Naive thymus-derived CD8-positive, alpha-beta T cell (primary cell): Measurements from ENCODE around the gene GPR142. TPM values are rescaled to one million over a fixed set of nuclear protein-coding genes. Genes with fewer than 3 reads are reported as not detected.

Experiments
- ATAC-seq, 2 donors: fragments of 150-1000 bp; cut with Tn5 transposase in 1 of 2; sonication (Bioruptor Pico), chemical (Tn5 transposase) in 1 of 2; 1 replicate in 1 of 2; 2 replicates in 1 of 2; pipeline ENCODE4 v1.10.0; 2021; ENCODE audit warnings: mild to moderate bottlenecking in 2 of 2, moderate library complexity in 2 of 2
- POLR2A ChIA-PET: fragments of 350-600 bp; sonication (Branson Sonifier 250); formaldehyde crosslinking; loops from one replicate; lab custom pipeline; 2021; ENCODE audit warnings: antibody characterized with exemption; lab: Charles Lee
- DNase-seq, 10 donors: peaks; one replicate each; pipeline versions ENCODE4 v3.0.0 to v3.0.0-alpha.2; 2020 to 2022
- H3K27ac Mint-ChIP-seq, 10 donors: one replicate each; pipeline ENCODE4 v1.8.0; 2020 to 2022; ENCODE audit warnings: mild to moderate bottlenecking in 10 of 10, mixed read lengths in 10 of 10, moderate library complexity in 4 of 10, inconsistent platforms in 1 of 10
- H3K27me3 Mint-ChIP-seq, 5 donors: one replicate each; pipeline ENCODE4 v1.8.0; 2021 to 2022; ENCODE audit warnings: mixed read lengths in 5 of 5
- H3K36me3 Mint-ChIP-seq, 3 donors: one replicate each; pipeline ENCODE4 v1.8.0; 2020 to 2022; ENCODE audit warnings: mixed read lengths in 3 of 3, mild to moderate bottlenecking in 2 of 3, inconsistent platforms in 1 of 3
- H3K4me1 Mint-ChIP-seq, 4 donors: one replicate each; pipeline ENCODE4 v1.8.0; 2021 to 2022; ENCODE audit warnings: mixed read lengths in 4 of 4
- H3K4me3 Mint-ChIP-seq, 10 donors: one replicate each; pipeline ENCODE4 v1.8.0; 2020 to 2022; ENCODE audit warnings: mild to moderate bottlenecking in 10 of 10, mixed read lengths in 10 of 10, moderate library complexity in 6 of 10, inconsistent platforms in 1 of 10
- H3K9me3 Mint-ChIP-seq, 9 donors: one replicate each; pipeline ENCODE4 v1.8.0; 2020 to 2022; ENCODE audit warnings: mixed read lengths in 9 of 9, mild to moderate bottlenecking in 3 of 9, inconsistent platforms in 1 of 9, moderate library complexity in 1 of 9
- polyA plus RNA-seq, 3 donors: library from polyadenylated mRNA; unstranded; fragments of 300-500 nt; fragmentation: Illumina TruSeq; gene quantifications; one replicate each; pipeline ENCODE4 v1.2.3, GENCODE V29; 2021
- total RNA-seq, 8 experiments: library from RNA in 2 of 8; stranded (reverse) in 2 of 8; gene quantifications; one replicate each; pipeline ENCODE4 v1.2.3 and lab custom pipeline; 2021 to 2026

The GPR142 gene
- total and polyA plus RNA-seq, 5 experiments from 2014 or later, result 0.10 TPM; not detected in 4

DNA sequence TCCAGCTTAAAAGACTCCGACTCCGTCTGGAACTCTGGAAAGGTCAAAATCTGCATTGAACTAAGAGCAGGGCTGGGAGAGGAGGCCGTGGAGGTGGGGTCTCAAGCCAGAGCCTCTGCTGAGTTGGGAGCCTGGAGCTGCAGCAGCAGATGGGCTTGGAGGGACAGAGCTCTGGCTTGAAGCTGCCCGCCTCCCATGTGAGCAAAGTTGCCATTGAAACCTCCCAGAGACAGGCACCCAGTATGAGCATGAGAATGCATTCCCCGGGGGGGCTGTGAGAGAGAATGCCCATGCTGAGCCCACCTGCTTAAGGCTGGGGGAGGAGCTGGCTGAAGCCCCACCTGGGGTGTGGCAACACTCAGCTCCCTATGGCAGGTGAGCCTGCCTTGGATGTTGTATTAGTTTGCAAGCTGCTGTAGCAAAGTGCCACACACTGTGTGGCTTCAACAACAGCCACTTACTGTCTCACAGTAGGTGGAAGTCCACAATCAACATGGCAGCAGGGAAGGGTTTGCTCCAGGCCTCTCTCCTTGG, 31.7 kb upstream of the GPR142 start:
- POLR2A ChIA-PET, result interaction anchor here (1.1 kb wide), 1 partner anchor 33 kb away, joined by 3 read pairs; no protein-coding TSS in a partner anchor
- H3K4me3 Mint-ChIP-seq, result no peak overlapping the region
- peaks cover 0 to 6% (median 1%) of the 10 kb centered on the region in 5 donors for H3K27me3 Mint-ChIP-seq
- H3K36me3 Mint-ChIP-seq, result no peaks in the 10 kb centered on the region
- H3K9me3 Mint-ChIP-seq, result no peaks in the 10 kb centered on the region
- DNase-seq (no peak), ATAC-seq (no peak)
- peaks cover 0 to 2% (median 0%) of the 10 kb centered on the region in 4 donors for H3K4me1 Mint-ChIP-seq
- no peak overlapping the region for H3K27ac Mint-ChIP-seq

- no peaks in the 10 kb centered on the region for H3K9me3 Mint-ChIP-seq
Observed at GRCh38 chr17:74336307-74336706, 31.0 kb upstream of the GPR142 start.

GRCh38 chr17:74337834-74338500, 29.3 kb upstream of the GPR142 start:
- POLR2A ChIA-PET, result no interaction called here
- H3K4me1 Mint-ChIP-seq, result no peaks in the 10 kb centered on the region
- ATAC-seq (no peak), DNase-seq (no peak)
- no peaks in the 10 kb centered on the region for H3K36me3 Mint-ChIP-seq
- peaks cover 0 to 6% (median 1%) of the 10 kb centered on the region in 5 donors for H3K27me3 Mint-ChIP-seq
- H3K9me3 Mint-ChIP-seq, result no peaks in the 10 kb centered on the region
- no peak overlapping the region for H3K4me3 Mint-ChIP-seq
- no peak overlapping the region for H3K27ac Mint-ChIP-seq

More at GRCh38 chr17:74336307-74336706, 31.0 kb upstream of the GPR142 start:
- H3K27ac Mint-ChIP-seq, result peak overlapping the region in 1 of 10 donors; percentile 22
- H3K4me1 Mint-ChIP-seq, result peaks cover 0 to 2% (median 0%) of the 10 kb centered on the region in 4 donors
- DNase-seq (no peak), ATAC-seq (no peak)
- H3K36me3 Mint-ChIP-seq, result no peaks in the 10 kb centered on the region
- peaks cover 0 to 6% (median 1%) of the 10 kb centered on the region in 5 donors for H3K27me3 Mint-ChIP-seq
- POLR2A ChIA-PET, result interaction anchor here (1.1 kb wide), 1 partner anchor 32 kb away, joined by 3 read pairs; no protein-coding TSS in a partner anchor
- no peak overlapping the region for H3K4me3 Mint-ChIP-seq

GRCh38 chr17:74339537-74340195, 27.6 kb upstream of the GPR142 start:
- Mint-ChIP-seq H3K4me3 (no peak overlapping the region), H3K9me3 (no peaks in the 10 kb centered on the region), H3K4me1 (no peaks in the 10 kb centered on the region), H3K27me3 (peaks cover 0 to 6% (median 1%) of the 10 kb centered on the region in 5 donors), H3K36me3 (no peaks in the 10 kb centered on the region), H3K27ac (no peak overlapping the region)
- DNase-seq, result no peak
- no peak for ATAC-seq
- POLR2A ChIA-PET, result no interaction called here

GRCh38 chr17:74340470-74341023, 26.8 kb upstream of the GPR142 start:
- no peak for ATAC-seq
- DNase-seq, result no peak
- Mint-ChIP-seq H3K9me3 (no peaks in the 10 kb centered on the region), H3K36me3 (no peaks in the 10 kb centered on the region), H3K4me3 (no peak overlapping the region), H3K4me1 (no peaks in the 10 kb centered on the region), H3K27me3 (peaks cover 0 to 6% (median 1%) of the 10 kb centered on the region in 5 donors), H3K27ac (no peak overlapping the region)
- POLR2A ChIA-PET, result no interaction called here

DNA sequence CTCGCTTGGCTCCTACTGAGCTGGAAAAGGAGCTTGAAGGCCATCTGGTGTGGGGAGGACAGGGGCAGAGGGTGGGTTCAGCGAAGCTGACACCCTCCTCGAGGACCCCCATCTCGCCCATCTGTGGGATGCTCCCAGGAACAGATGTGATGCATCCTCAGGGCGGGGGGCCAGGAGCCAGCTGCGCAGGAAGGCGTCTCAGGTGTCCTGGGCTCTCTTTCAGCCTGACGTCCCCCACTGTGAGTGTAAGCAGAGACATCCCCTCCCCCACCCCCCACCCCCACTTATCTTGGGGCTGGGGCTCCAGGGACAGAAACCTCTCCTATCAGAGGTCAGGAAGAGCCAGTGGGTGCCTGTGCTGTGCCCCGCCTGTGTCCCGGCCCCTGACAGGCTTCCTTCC, 25.1 kb upstream of the GPR142 start:
- POLR2A ChIA-PET, result no interaction called here
- H3K36me3 Mint-ChIP-seq, result no peaks in the 10 kb centered on the region
- no peaks in the 10 kb centered on the region for H3K4me1 Mint-ChIP-seq
- peaks cover 0 to 6% (median 3%) of the 10 kb centered on the region in 5 donors for H3K27me3 Mint-ChIP-seq
- H3K27ac Mint-ChIP-seq, result no peak overlapping the region
- H3K9me3 Mint-ChIP-seq, result no peaks in the 10 kb centered on the region
- no peak overlapping the region for H3K4me3 Mint-ChIP-seq
- ATAC-seq (no peak), DNase-seq (no peak)

GRCh38 chr17:74343121-74343520, 24.2 kb upstream of the GPR142 start:
- Mint-ChIP-seq H3K36me3 (no peaks in the 10 kb centered on the region), H3K4me1 (no peaks in the 10 kb centered on the region), H3K9me3 (no peaks in the 10 kb centered on the region), H3K27me3 (peaks cover 2 to 7% (median 6%) of the 10 kb centered on the region in 5 donors), H3K4me3 (no peak overlapping the region), H3K27ac (no peak overlapping the region)
- POLR2A ChIA-PET, result interaction anchor here (0.6 kb wide), 1 partner anchor 236 kb away, joined by 3 read pairs; no protein-coding TSS in a partner anchor
- DNase-seq, result no peak
- no peak for ATAC-seq

- Mint-ChIP-seq H3K4me1 (no peaks in the 10 kb centered on the region), H3K4me3 (no peak overlapping the region), H3K36me3 (no peaks in the 10 kb centered on the region), H3K27me3 (peaks cover 6 to 13% (median 7%) of the 10 kb centered on the region in 5 donors), H3K27ac (no peak overlapping the region), H3K9me3 (no peaks in the 10 kb centered on the region)
- ATAC-seq, result no peak
- no peak for DNase-seq
- POLR2A ChIA-PET, result interaction anchor here (0.6 kb wide), 2 partner anchors 34 to 236 kb away, joined by 3 to 4 read pairs; no protein-coding TSS in a partner anchor
Observed at GRCh38 chr17:74343526-74344284, 23.6 kb upstream of the GPR142 start.

GRCh38 chr17:74344658-74345057, 22.6 kb upstream of the GPR142 start:
- Mint-ChIP-seq H3K27me3 (peaks cover 6 to 15% (median 7%) of the 10 kb centered on the region in 5 donors), H3K9me3 (no peaks in the 10 kb centered on the region), H3K27ac (no peak overlapping the region), H3K4me3 (no peak overlapping the region), H3K36me3 (no peaks in the 10 kb centered on the region), H3K4me1 (no peaks in the 10 kb centered on the region)
- DNase-seq, result no peak
- POLR2A ChIA-PET, result interaction anchor here (0.6 kb wide), 1 partner anchor 33 kb away, joined by 4 read pairs; no protein-coding TSS in a partner anchor
- ATAC-seq, result no peak

- no peak overlapping the region for H3K4me3 Mint-ChIP-seq
- no peaks in the 10 kb centered on the region for H3K36me3 Mint-ChIP-seq
- no peaks in the 10 kb centered on the region for H3K9me3 Mint-ChIP-seq
- H3K27ac Mint-ChIP-seq, result peak overlapping the region in 1 of 10 donors; percentile 63
- peaks cover 0 to 2% (median 0%) of the 10 kb centered on the region in 4 donors for H3K4me1 Mint-ChIP-seq
- DNase-seq, result no peak
- POLR2A ChIA-PET, result no interaction called here
- ATAC-seq, result no peak
- peaks cover 5 to 21% (median 9%) of the 10 kb centered on the region in 5 donors for H3K27me3 Mint-ChIP-seq
Observed at GRCh38 chr17:74345433-74346241, 21.7 kb upstream of the GPR142 start.

GRCh38 chr17:74347646-74348045, 19.7 kb upstream of the GPR142 start:
- ATAC-seq (no peak), DNase-seq (no peak)
- Mint-ChIP-seq H3K36me3 (no peaks in the 10 kb centered on the region), H3K27me3 (peaks cover 8 to 29% (median 13%) of the 10 kb centered on the region in 5 donors), H3K4me3 (no peak overlapping the region), H3K4me1 (peaks cover 0 to 4% (median 0%) of the 10 kb centered on the region in 4 donors), H3K27ac (no peak overlapping the region), H3K9me3 (no peaks in the 10 kb centered on the region)
- POLR2A ChIA-PET, result no interaction called here
